Activated CD8-positive, alpha-beta T cell treated with anti-CD3 and anti-CD28 coated beads, Interleukin-2, amount 10 ng/mL, durations not matched to agents 7 days and 5 days (primary cell): ENCODE results near the gene LRRC4C. TPM values are rescaled to one million over a fixed set of nuclear protein-coding genes. Genes with fewer than 3 reads are reported as not detected.

Source experiments
- ATAC-seq: fragments of 150-1000 bp; cut with Tn5 transposase; one replicate; pipeline ENCODE4 v1.10.0; 2021; ENCODE audit warnings: moderate library complexity
- CTCF ChIA-PET: fragments of 350-600 bp; sonication (Branson Sonifier 250); formaldehyde crosslinking; loops from one replicate; lab custom pipeline; 2021; ENCODE audit warnings: antibody characterized with exemption; lab: Charles Lee
- POLR2A ChIA-PET: fragments of 350-600 bp; sonication (Branson Sonifier 250); formaldehyde crosslinking; loops from one replicate; lab custom pipeline; 2021; ENCODE audit warnings: antibody characterized with exemption; lab: Charles Lee
- DNase-seq: peaks from one replicate; pipeline ENCODE4 v3.0.0-alpha.2; 2020
- H3K27ac Mint-ChIP-seq: one replicate; pipeline ENCODE4 v1.8.0; 2021; ENCODE audit warnings: mild to moderate bottlenecking, mixed read lengths
- H3K27me3 Mint-ChIP-seq: one replicate; pipeline ENCODE4 v1.8.0; 2021; ENCODE audit warnings: low read depth, mixed read lengths
- H3K36me3 Mint-ChIP-seq: one replicate; pipeline ENCODE4 v1.8.0; 2021; ENCODE audit warnings: low read depth, mixed read lengths
- H3K4me1 Mint-ChIP-seq: one replicate; pipeline ENCODE4 v1.8.0; 2021; ENCODE audit warnings: low read depth, mixed read lengths
- H3K4me3 Mint-ChIP-seq: one replicate; pipeline ENCODE4 v1.8.0; 2021; ENCODE audit warnings: mild to moderate bottlenecking, mixed read lengths
- H3K9me3 Mint-ChIP-seq: one replicate; pipeline ENCODE4 v1.8.0; 2022; ENCODE audit warnings: mixed read lengths; ENCODE audit not compliant: insufficient read depth
- total RNA-seq, 2 experiments: library from RNA; stranded (reverse); gene quantifications; one replicate each; pipeline ENCODE4 v1.2.3, GENCODE V29; 2021

Gene LRRC4C
- total RNA-seq, 2 experiments from 2014 or later = not detected

DNA sequence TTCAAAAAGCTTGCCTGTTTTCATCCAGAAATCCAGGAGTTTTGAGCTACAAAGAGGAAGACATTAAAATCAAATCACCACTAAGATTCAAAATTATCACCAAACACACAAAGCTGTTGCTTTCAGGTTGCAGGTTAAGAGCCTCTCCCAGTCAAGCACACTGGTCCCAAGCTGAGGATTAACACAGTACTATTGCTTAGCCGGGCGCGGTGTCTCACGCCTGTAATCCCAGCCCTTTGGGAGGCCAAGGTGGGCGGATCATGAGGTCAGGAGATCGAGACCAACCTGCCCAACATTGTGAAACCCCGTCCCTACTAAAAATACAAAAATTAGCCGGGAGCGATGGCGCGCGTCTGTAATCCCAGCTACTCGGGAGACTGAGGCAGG lies 1165.1 kb downstream of the LRRC4C start:
- Mint-ChIP-seq H3K27me3 (peaks cover 8% of the 10 kb centered on the region), H3K4me3 (no peak overlapping the region), H3K4me1 (peaks cover 8% of the 10 kb centered on the region), H3K9me3 (no peaks in the 10 kb centered on the region), H3K27ac (no peak overlapping the region), H3K36me3 (no peaks in the 10 kb centered on the region)
- no peak for DNase-seq
- no peak for ATAC-seq
- POLR2A ChIA-PET = no interaction called here
- CTCF ChIA-PET = interaction anchor here (1.0 to 1.7 kb wide), 4 partner anchors 10 to 919 kb away, joined by 4 to 6 read pairs (median 4); no protein-coding TSS in a partner anchor

DNA sequence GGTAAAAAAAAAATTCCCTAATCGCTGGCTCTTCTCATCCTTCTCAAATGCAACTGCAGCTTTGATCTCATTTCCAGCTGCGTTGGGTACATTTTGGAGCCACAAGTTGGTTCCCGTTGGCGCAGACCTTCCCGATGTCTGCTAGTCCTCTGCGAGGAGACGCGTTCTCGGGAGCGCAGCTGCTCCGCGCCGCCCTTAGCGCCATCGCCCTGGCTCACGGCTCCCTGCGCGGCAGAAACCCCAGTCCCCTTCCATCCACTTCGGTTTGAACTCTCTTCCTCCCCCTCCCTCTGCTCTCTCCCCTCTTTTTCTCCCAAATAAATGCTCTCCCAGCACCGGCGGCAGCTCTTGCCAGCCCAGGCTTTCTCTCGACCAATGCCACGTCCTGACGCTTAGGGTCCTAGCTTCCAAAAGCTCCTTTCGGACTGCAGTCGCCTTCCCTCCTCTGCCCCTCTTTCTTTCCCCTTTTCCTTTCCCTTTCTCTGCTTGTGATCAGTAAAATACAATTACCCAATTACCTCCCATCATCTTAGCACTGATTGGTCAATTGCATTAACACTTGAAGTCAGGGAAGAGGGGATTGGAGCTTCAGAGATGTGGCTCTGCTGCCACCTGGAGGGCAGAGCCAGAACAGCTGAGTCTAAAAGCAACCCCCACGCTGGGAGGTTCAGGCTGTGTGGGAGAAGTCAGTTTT lies 1165.7 kb downstream of the LRRC4C start:
- DNase-seq = peak; percentile 42
- CTCF ChIA-PET = interaction anchor here (0.6 to 1.7 kb wide), 5 partner anchors 10 to 939 kb away, joined by 3 to 6 read pairs (median 4); no protein-coding TSS in a partner anchor
- H3K27ac Mint-ChIP-seq = no peak overlapping the region
- ATAC-seq = peak; percentile 78
- H3K27me3 Mint-ChIP-seq = peaks cover 8% of the 10 kb centered on the region
- H3K36me3 Mint-ChIP-seq = no peaks in the 10 kb centered on the region
- no peaks in the 10 kb centered on the region for H3K9me3 Mint-ChIP-seq
- peak overlapping the region; percentile 55 for H3K4me3 Mint-ChIP-seq
- peaks cover 8% of the 10 kb centered on the region for H3K4me1 Mint-ChIP-seq
- POLR2A ChIA-PET = no interaction called here

DNA sequence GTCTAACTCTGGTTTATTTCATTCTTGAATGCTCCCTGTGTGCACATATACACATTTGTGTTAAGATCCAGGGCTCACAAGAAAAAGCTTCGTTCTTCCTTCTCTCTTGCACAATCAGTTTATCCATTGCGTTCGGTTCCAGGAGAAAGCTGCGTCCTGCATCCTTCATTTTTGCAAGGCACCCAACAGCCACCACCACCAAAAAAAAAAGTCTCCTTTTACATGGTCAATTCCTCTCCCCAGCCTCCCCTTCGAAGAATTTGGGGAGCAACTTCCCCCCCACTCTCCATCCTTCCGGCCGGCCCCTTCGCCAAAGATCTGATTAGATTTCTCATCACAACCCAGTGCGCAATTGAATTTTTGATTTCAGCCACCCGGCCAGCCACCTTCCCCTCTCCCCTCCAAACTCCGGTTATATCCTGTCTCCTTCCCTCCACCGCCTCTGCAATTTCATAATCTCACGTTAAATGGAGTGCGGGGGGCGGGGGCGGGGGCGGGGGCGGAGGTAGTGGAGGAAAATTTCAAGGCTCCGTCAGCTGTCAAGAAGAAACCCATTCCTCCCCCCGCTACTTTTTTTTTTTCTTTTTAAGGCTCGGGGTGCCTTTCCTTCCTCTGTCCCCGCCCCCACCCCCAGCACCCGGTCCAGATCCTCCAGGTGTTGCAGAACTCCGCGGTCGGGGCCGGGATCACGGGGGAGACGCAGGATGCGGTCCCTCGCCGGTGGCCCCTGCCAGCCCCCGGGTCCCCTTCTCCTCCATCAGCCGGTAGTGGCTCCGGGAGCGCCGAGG lies 1166.5 kb downstream of the LRRC4C start:
- H3K9me3 Mint-ChIP-seq = no peaks in the 10 kb centered on the region
- DNase-seq (no peak), ATAC-seq (no peak)
- H3K4me1 Mint-ChIP-seq = peaks cover 8% of the 10 kb centered on the region
- H3K36me3 Mint-ChIP-seq = no peaks in the 10 kb centered on the region
- no peak overlapping the region for H3K4me3 Mint-ChIP-seq
- POLR2A ChIA-PET = no interaction called here
- CTCF ChIA-PET = interaction anchor here (1.4 to 1.7 kb wide), 2 partner anchors 11 to 17 kb away, joined by 4 to 6 read pairs; no protein-coding TSS in a partner anchor
- peaks cover 8% of the 10 kb centered on the region for H3K27me3 Mint-ChIP-seq
- no peak overlapping the region for H3K27ac Mint-ChIP-seq

DNA sequence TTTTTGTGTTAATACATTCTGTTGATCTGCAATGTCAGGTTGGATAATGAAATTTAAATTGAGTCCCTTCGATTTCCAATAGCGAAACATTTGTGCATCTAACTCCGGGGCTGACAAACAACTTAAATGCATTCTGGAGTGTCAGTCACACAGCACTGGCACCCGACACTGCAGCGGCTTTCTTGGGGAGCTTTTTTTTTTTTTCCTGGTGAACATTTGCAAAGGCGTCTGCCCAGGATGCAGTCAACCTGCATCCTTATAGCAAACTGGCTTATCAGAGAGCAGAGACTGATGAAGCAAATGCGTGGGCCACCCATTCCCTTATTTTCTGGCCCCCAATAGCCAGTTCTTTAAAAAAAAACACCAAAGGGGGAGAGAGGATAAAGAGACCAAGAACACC lies 1167.7 kb downstream of the LRRC4C start:
- DNase-seq (no peak), ATAC-seq (no peak)
- Mint-ChIP-seq H3K9me3 (no peaks in the 10 kb centered on the region), H3K27ac (no peak overlapping the region), H3K27me3 (peaks cover 8% of the 10 kb centered on the region), H3K4me3 (no peak overlapping the region), H3K36me3 (no peaks in the 10 kb centered on the region), H3K4me1 (peaks cover 8% of the 10 kb centered on the region)
- CTCF ChIA-PET = interaction anchor here (0.5 kb wide), 1 partner anchor 12 kb away, joined by 4 read pairs; no protein-coding TSS in a partner anchor
- POLR2A ChIA-PET = no interaction called here

DNA sequence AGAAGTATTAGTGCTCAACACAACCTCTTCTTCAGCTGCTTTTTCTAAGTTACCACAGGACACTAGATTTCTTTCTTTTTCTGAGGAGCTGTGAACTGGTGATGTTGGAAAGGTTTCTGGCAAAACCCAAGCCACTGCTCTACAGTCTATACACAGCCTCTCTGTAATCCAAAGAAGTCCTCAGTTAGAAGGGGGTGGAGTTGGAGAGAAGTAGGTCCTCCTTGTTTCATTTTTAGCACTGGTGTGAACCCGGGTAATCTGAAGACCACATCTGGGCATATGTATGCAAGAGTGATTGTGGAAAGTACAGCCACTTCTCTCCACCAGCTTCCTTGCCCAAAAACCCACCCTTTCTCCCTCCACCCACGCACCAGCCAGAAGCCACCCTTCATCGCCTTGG lies 1168.1 kb downstream of the LRRC4C start:
- Mint-ChIP-seq H3K4me3 (no peak overlapping the region), H3K9me3 (no peaks in the 10 kb centered on the region), H3K4me1 (peaks cover 8% of the 10 kb centered on the region), H3K36me3 (no peaks in the 10 kb centered on the region), H3K27me3 (peaks cover 8% of the 10 kb centered on the region), H3K27ac (no peak overlapping the region)
- CTCF ChIA-PET = interaction anchor here (0.5 kb wide), 1 partner anchor 13 kb away, joined by 4 read pairs; no protein-coding TSS in a partner anchor
- POLR2A ChIA-PET = no interaction called here
- ATAC-seq (no peak), DNase-seq (no peak)

DNA sequence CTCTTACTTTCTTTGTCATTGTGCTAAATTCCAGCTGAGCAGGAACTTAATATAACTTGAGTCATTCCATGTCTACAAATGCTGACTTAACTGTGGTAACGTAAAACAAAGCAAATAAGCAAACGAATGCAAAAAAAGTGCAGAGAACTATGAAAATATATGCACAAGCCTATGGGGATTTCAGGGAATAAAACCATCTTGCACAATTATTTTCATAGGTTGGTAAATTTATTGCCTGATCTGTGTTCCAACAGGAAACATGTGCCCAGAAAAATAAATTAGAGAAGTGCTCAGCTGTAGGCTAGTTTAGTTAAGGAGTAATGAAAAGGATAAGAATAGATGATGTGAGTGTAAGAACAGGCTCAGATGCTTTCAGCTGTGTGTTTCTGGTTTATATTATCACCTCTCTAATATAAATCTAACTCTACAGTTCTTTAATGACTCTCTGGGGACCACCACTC lies 1169.3 kb downstream of the LRRC4C start:
- peaks cover 8% of the 10 kb centered on the region for H3K27me3 Mint-ChIP-seq
- no peak for DNase-seq
- no peak for ATAC-seq
- peaks cover 8% of the 10 kb centered on the region for H3K4me1 Mint-ChIP-seq
- no peaks in the 10 kb centered on the region for H3K9me3 Mint-ChIP-seq
- CTCF ChIA-PET = no interaction called here
- H3K27ac Mint-ChIP-seq = no peak overlapping the region
- POLR2A ChIA-PET = no interaction called here
- H3K4me3 Mint-ChIP-seq = no peak overlapping the region
- no peaks in the 10 kb centered on the region for H3K36me3 Mint-ChIP-seq

DNA sequence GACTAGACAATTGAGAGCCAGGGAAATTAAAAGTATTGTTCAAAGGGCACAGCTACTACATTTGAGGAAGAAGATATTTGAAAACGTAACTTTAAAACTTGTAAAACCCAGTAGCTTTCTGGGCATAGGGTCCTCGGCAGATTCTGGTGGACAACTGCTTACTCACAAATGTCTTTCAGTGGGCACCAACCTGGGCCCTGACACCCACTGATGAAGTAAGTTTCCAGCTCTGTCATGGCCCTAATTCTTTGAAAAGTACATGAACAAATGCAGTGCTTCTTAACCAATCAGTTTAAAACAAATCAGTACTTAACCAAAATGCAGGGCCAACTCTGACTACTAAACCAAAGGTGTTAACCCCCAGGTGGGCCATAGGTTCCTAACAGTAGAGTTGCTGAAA lies 1170.1 kb downstream of the LRRC4C start:
- DNase-seq (no peak), ATAC-seq (no peak)
- POLR2A ChIA-PET = no interaction called here
- CTCF ChIA-PET = no interaction called here
- Mint-ChIP-seq H3K27me3 (peaks cover 8% of the 10 kb centered on the region), H3K4me3 (no peak overlapping the region), H3K27ac (no peak overlapping the region), H3K9me3 (no peaks in the 10 kb centered on the region), H3K4me1 (peaks cover 8% of the 10 kb centered on the region), H3K36me3 (no peaks in the 10 kb centered on the region)

DNA sequence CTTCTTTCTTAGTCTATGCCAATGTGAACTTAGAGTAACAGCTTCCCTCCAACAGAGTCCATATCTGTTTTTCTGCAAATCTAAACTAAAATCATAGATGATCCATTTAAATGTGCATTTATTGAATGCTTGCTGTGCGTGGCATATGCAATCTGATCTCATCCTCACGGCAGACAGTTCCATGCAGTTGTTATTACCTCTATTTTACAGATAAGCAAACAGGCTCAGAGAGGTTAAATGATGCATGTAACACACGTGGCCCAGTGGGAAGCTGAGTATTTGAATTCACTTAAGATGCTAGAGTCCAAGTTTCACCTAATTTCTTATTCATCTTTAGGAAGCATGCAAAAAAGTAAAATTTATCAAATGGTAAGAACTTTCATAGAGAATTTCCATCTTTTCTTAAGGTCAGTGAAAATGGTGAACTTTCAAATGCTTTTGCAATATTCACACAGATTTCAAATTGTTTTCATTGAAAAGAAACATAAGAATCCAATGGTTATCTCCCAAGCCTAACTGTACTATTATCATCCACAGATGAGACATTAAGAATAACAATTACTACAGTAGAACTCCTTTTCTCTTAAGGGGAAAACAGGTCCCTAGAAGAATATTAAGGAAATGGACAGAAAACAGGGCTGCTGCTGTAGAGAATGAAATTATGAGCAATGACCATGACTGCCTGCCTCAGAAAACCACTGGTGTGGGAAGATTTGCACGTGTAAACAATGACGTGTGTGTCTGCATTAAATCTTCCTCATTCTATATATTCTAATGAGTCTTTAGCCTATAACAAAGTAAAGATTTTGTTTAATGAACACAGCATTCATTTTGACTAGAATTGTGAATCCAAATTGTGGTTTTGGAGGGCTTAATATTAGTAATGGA lies 1171.3 kb downstream of the LRRC4C start:
- peaks cover 3% of the 10 kb centered on the region for H3K27me3 Mint-ChIP-seq
- ChIA-PET CTCF (interaction anchor here (0.7 kb wide), 1 partner anchor 8 kb away, joined by 3 read pairs; no protein-coding TSS in a partner anchor), POLR2A (no interaction called here)
- no peak overlapping the region for H3K27ac Mint-ChIP-seq
- no peak for DNase-seq
- H3K9me3 Mint-ChIP-seq = no peaks in the 10 kb centered on the region
- no peak for ATAC-seq
- H3K4me3 Mint-ChIP-seq = no peak overlapping the region
- peaks cover 2% of the 10 kb centered on the region for H3K4me1 Mint-ChIP-seq
- H3K36me3 Mint-ChIP-seq = no peaks in the 10 kb centered on the region

DNA sequence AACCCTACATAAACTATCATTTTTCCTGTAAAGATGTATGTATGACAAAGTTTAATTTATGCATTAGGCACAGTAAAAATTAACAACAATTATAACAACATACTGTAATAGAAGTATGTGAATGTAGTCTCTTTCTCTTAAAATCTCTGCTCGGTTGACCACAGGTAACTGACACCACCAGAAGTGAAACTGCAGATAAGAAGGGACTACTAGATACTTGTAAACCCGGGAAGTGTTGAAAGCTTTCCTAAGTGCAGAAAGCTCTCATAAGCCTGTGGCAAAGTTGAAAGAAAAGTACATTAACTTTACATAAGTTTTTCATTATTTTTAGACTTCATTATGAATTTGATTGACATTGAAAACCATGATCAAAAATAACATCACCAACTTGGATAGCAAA lies 1173.3 kb downstream of the LRRC4C start:
- Mint-ChIP-seq H3K4me1 (no peaks in the 10 kb centered on the region), H3K27me3 (no peaks in the 10 kb centered on the region), H3K36me3 (no peaks in the 10 kb centered on the region), H3K4me3 (no peak overlapping the region), H3K9me3 (no peaks in the 10 kb centered on the region), H3K27ac (no peak overlapping the region)
- POLR2A ChIA-PET = no interaction called here
- no peak for ATAC-seq
- CTCF ChIA-PET = no interaction called here
- no peak for DNase-seq

DNA sequence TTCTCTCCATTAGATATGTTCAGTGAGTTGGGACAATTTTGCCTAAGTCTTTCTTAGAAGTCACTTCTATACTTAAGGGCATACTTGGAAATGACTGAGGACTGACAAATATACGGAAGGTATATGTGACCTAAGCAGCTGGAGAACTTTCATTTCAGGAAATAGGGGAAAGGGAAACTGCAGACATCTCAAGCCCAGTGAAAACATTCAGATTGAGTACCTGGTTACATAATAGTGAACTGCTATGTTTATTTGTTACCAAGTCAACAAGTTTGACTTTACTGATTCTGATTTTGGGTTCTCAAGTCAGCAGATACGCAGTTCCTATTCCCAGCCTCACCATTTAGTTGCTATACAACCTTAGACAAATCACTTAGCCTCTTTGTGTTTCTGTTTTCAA lies 1173.9 kb downstream of the LRRC4C start:
- H3K9me3 Mint-ChIP-seq = no peaks in the 10 kb centered on the region
- H3K27me3 Mint-ChIP-seq = no peaks in the 10 kb centered on the region
- ChIA-PET CTCF (no interaction called here), POLR2A (no interaction called here)
- ATAC-seq = no peak
- H3K27ac Mint-ChIP-seq = no peak overlapping the region
- H3K4me3 Mint-ChIP-seq = no peak overlapping the region
- no peak for DNase-seq
- H3K4me1 Mint-ChIP-seq = no peaks in the 10 kb centered on the region
- no peaks in the 10 kb centered on the region for H3K36me3 Mint-ChIP-seq

DNA sequence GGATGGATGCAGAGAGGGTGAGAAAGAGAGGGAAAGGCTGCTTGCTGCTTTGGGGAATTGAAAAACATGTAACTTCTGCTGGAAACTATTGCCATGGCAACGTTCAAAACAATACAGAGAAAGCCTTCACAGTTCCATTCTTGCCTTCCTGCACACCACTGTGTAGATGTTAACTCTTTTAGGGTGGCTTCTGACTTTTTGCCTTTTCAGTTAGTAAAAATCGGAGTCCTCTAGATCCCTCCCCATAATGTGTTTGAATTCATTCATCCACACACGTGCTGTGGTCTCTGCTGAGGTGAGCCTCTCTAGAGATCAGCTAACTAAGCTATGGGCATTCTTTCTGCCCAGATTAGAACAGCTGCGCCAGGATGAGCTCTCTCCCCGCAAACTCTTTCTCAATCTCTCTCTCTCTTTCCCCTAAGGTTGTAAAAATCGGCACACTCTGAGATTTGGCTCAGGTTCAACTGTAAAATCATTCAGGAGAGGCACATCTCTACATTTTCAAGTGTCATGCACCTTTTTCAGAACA lies 1178.3 kb downstream of the LRRC4C start:
- H3K4me1 Mint-ChIP-seq = no peaks in the 10 kb centered on the region
- POLR2A ChIA-PET = no interaction called here
- DNase-seq (no peak), ATAC-seq (no peak)
- no peaks in the 10 kb centered on the region for H3K36me3 Mint-ChIP-seq
- peaks cover 10% of the 10 kb centered on the region for H3K9me3 Mint-ChIP-seq
- CTCF ChIA-PET = no interaction called here
- no peaks in the 10 kb centered on the region for H3K27me3 Mint-ChIP-seq
- H3K27ac Mint-ChIP-seq = no peak overlapping the region
- H3K4me3 Mint-ChIP-seq = no peak overlapping the region
